Chondrocyte (in vitro differentiated cells): ENCODE measurements around the gene TRAF3. TPM values are rescaled to one million over a fixed set of nuclear protein-coding genes. Genes with fewer than 3 reads are reported as not detected.
"Not testable (repeated sequence)": the region's sequence is repeated elsewhere in the genome, so short reads cannot be mapped to it uniquely, and the experiment has no call there.

ENCODE experiments used
- DNase-seq: peaks from one replicate; pipeline ENCODE4 v3.0.0; 2021; ENCODE audit warnings: mixed read lengths, low spot score
- H3K27ac Mint-ChIP-seq: one replicate; pipeline ENCODE4 v1.8.0; 2021; ENCODE audit warnings: mild to moderate bottlenecking, moderate library complexity, mixed read lengths; ENCODE audit not compliant: unreplicated experiment
- H3K27me3 Mint-ChIP-seq: 2 replicates; pipeline ENCODE4 v1.8.0; 2021; ENCODE audit warnings: low read depth, mixed read lengths
- H3K36me3 Mint-ChIP-seq: 2 replicates; pipeline ENCODE4 v1.8.0; 2021; ENCODE audit warnings: low read depth, mixed read lengths
- H3K4me1 Mint-ChIP-seq: 2 replicates; pipeline ENCODE4 v1.8.0; 2021; ENCODE audit warnings: low read depth, mild to moderate bottlenecking, mixed read lengths
- H3K4me3 Mint-ChIP-seq: one replicate; pipeline ENCODE4 v1.8.0; 2021; ENCODE audit warnings: mild to moderate bottlenecking, moderate library complexity, mixed read lengths; ENCODE audit not compliant: unreplicated experiment
- H3K9me3 Mint-ChIP-seq: 2 replicates; pipeline ENCODE4 v1.8.0; 2021; ENCODE audit warnings: low read depth, mixed read lengths
- CTCF ChIP-seq: fragments of 200-600 bp; sonication (generic); IDR thresholded peaks from 2 replicates; pipeline ENCODE4 v1.5.0; 2021; ENCODE audit warnings: antibody characterized with exemption, mild to moderate bottlenecking, moderate library complexity
- total RNA-seq: library from RNA; stranded (reverse); gene quantifications from 3 replicates; pipeline ENCODE4 v1.2.1, GENCODE V29; 2021

Gene TRAF3
- total RNA-seq, 1 donor from 2014 or later: 20.1 TPM

DNA sequence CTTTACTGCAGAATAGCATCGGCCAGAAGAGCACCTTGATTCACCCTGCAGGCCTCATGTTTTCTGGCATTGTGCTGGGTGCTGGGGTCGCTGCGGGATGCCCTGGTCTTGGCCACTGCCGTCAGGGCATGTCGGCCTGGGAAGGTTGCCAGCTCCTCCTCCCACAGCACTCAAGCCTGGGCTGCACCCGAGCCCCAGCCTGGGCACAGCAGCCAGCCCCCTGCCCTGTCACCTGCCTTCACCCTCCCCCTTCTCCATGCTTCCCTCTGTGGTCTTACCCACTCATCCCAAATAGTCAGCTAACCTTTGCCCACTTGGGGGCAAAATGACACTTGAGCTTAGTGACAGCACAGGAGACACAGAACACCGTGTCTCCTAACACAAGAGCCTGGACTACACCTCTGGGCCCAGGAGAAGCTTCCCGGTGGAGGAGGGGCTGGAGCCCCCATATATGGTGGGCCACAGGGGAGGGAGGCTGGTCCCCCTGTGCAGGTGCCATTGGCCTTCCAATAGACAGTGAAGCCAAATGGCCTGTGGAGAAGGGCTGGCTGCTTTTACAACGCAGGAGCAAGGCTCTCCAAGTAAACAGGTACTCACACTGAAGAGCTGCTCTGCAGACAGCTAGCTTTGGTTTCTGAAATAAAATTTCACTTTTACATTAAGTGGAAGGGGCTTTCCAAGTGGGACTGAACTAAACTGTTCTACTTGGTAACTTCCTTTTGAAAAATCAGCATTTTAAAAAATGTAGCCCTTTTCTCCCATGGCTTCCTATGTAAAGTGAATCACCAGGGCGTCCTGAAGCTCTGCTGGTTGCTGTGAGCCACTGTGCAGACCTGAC is 94.0 kb downstream of the TRAF3 start:
- H3K36me3 Mint-ChIP-seq: peaks cover 5% of the 10 kb centered on the region
- no peak for DNase-seq
- H3K27me3 Mint-ChIP-seq: no peaks in the 10 kb centered on the region
- peaks cover 7% of the 10 kb centered on the region for H3K4me1 Mint-ChIP-seq
- no peak overlapping the region for H3K27ac Mint-ChIP-seq
- no peak for TF ChIP-seq CTCF
- H3K9me3 Mint-ChIP-seq: no peaks in the 10 kb centered on the region
- H3K4me3 Mint-ChIP-seq: no peak overlapping the region

- peaks cover 4% of the 10 kb centered on the region for H3K4me1 Mint-ChIP-seq
- H3K4me3 Mint-ChIP-seq: no peak overlapping the region
- no peaks in the 10 kb centered on the region for H3K9me3 Mint-ChIP-seq
- peaks cover 5% of the 10 kb centered on the region for H3K36me3 Mint-ChIP-seq
- TF ChIP-seq CTCF: no peak
- no peaks in the 10 kb centered on the region for H3K27me3 Mint-ChIP-seq
- no peak for DNase-seq
- H3K27ac Mint-ChIP-seq: no peak overlapping the region
Measured at GRCh38 chr14:102872020-102872419, 94.8 kb downstream of the TRAF3 start.

GRCh38 chr14:102873131-102873530 is 95.9 kb downstream of the TRAF3 start:
- Mint-ChIP-seq H3K9me3 (no peaks in the 10 kb centered on the region), H3K36me3 (peaks cover 5% of the 10 kb centered on the region), H3K4me1 (no peaks in the 10 kb centered on the region), H3K27me3 (no peaks in the 10 kb centered on the region), H3K27ac (no peak overlapping the region), H3K4me3 (no peak overlapping the region)
- DNase-seq: no peak
- TF ChIP-seq CTCF: no peak

DNA sequence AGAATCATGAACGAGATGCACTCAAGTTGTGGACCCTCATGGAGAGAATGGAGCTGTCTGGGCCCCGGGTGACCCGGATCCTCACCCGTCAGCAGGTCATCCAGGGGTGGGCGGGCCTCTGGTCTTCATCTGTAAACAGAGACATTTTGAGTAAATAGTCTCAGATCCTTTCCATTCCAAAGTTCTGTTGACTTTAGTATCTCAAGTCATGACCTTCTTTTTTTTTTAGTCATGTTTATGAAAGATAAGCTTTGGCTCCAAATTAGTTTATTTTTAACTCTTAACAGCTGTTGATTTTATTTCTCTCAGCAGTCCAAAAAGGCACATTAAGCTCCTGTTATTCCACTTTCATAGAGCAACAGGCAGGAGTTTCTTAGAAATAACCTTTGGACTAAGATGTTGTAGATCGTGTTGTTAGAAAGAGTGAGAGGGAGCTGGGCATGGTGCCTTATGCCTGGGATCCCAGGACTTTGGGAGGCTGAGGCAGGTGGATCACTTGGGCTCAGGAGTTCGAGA is 96.4 kb downstream of the TRAF3 start:
- no peak overlapping the region for H3K4me3 Mint-ChIP-seq
- peaks cover 5% of the 10 kb centered on the region for H3K36me3 Mint-ChIP-seq
- no peaks in the 10 kb centered on the region for H3K27me3 Mint-ChIP-seq
- H3K27ac Mint-ChIP-seq: no peak overlapping the region
- DNase-seq: no peak
- no peaks in the 10 kb centered on the region for H3K4me1 Mint-ChIP-seq
- no peaks in the 10 kb centered on the region for H3K9me3 Mint-ChIP-seq
- no peak for TF ChIP-seq CTCF

GRCh38 chr14:102875652-102876051 is 98.4 kb downstream of the TRAF3 start:
- H3K27ac Mint-ChIP-seq: peak overlapping the region; percentile 55
- no peaks in the 10 kb centered on the region for H3K27me3 Mint-ChIP-seq
- peak; percentile 38 for TF ChIP-seq CTCF
- H3K36me3 Mint-ChIP-seq: peaks cover 6% of the 10 kb centered on the region
- no peak for DNase-seq
- no peaks in the 10 kb centered on the region for H3K9me3 Mint-ChIP-seq
- no peak overlapping the region for H3K4me3 Mint-ChIP-seq
- peaks cover 4% of the 10 kb centered on the region for H3K4me1 Mint-ChIP-seq

DNA sequence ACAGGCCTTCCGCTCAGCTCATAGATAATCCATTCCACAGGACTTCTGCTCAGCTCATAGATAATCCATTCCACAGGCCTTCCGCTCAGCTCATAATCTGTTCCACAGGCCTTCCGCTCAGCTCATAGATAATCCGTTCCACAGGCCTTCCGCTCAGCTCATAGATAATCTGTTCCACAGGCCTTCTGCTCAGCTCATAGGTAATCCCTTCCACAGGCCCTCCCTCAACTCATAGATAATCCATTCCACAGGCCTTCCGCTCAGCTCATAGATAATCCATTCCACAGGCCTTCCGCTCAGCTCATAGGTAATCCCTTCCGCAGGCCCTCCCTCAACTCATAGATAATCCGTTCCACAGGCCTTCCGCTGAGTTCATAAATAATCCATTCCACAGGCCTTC is 100.3 kb downstream of the TRAF3 start:
- not testable (repeated sequence) for H3K27me3 Mint-ChIP-seq, H3K27ac Mint-ChIP-seq, H3K36me3 Mint-ChIP-seq, H3K4me3 Mint-ChIP-seq, H3K9me3 Mint-ChIP-seq, DNase-seq, H3K4me1 Mint-ChIP-seq
